KG1 (cell line): Measurements from ENCODE around the gene CEP41.

ENCODE experiments used
- DNase-seq: peaks from one replicate; lab custom pipeline; 2025; lab: John Stamatoyannopoulos, UW

The CEP41 gene

GRCh38 chr7:130350945-130351790 lies 89.6 kb downstream of the CEP41 start:
- no peak for DNase-seq

GRCh38 chr7:130349911-130350782 lies 90.7 kb downstream of the CEP41 start:
- no peak for DNase-seq

- no peak for DNase-seq
Observed at GRCh38 chr7:130346941-130347340, 93.9 kb downstream of the CEP41 start.

- DNase-seq, result no peak
Observed at GRCh38 chr7:130346177-130346905, 94.5 kb downstream of the CEP41 start.

GRCh38 chr7:130345725-130346124 lies 95.1 kb downstream of the CEP41 start:
- no peak for DNase-seq

GRCh38 chr7:130345136-130345535 lies 95.7 kb downstream of the CEP41 start:
- no peak for DNase-seq

GRCh38 chr7:130344271-130344866 lies 96.4 kb downstream of the CEP41 start, which contains the start of gene CPA5:
Gene CPA5, plus strand, starts transcription at chr7:130344816. Its CDS starts 1,670 bp downstream, at chr7:130346486.
- no peak for DNase-seq
